Tibial nerve (tissue), 4 donors: ENCODE measurements around the gene CLNK. TPM values are rescaled to one million over a fixed set of nuclear protein-coding genes. Genes with fewer than 3 reads are reported as not detected.

ENCODE experiments used
- DNase-seq, 2 donors: peaks; one replicate each; pipeline ENCODE4 v3.0.0-alpha.2; 2019; ENCODE audit warnings: low spot score in 2 of 2
- H3K27ac ChIP-seq, 4 donors: fragments of 200-600 bp; sonication (generic) in 3 of 4; one replicate each; pipeline ENCODE4 v1.5.1; 2017 to 2019; ENCODE audit warnings: mild to moderate bottlenecking in 1 of 4
- H3K27me3 ChIP-seq, 2 donors: fragments of 200-600 bp; sonication (generic) in 1 of 2; one replicate each; pipeline versions ENCODE4 v1.5.1 to v1.6.0; 2017 to 2019
- H3K36me3 ChIP-seq, 3 donors: fragments of 200-600 bp; sonication (generic); one replicate each; pipeline ENCODE4 v1.5.1; 2018 to 2019
- H3K4me1 ChIP-seq, 4 donors: fragments of 200-600 bp; sonication (generic) in 3 of 4; one replicate each; pipeline ENCODE4 v1.5.1; 2017 to 2019
- H3K4me3 ChIP-seq, 4 donors: fragments of 200-600 bp; sonication (generic) in 3 of 4; one replicate each; pipeline ENCODE4 v1.5.1; 2017 to 2019; ENCODE audit warnings: mild to moderate bottlenecking in 1 of 4, moderate library complexity in 1 of 4
- H3K9me3 ChIP-seq, 4 donors: fragments of 200-600 bp; sonication (generic) in 3 of 4; one replicate each; pipeline ENCODE4 v1.5.1; 2017 to 2019
- CTCF ChIP-seq, 5 experiments: fragments of 200-600 bp in 3 of 5; fragments of 450-650 bp in 2 of 5; sonication (generic) in 3 of 5; IDR thresholded peaks; one replicate each; pipeline ENCODE4 v1.5.1; 2016 to 2019; ENCODE audit warnings: antibody characterized with exemption in 5 of 5, mild to moderate bottlenecking in 3 of 5, moderate library complexity in 2 of 5
- EP300 ChIP-seq, 2 donors: sonication (generic); formaldehyde crosslinking; IDR thresholded peaks; one replicate each; pipeline ENCODE4 v1.6.1; 2017; ENCODE audit warnings: antibody characterized with exemption in 2 of 2, mild to moderate bottlenecking in 1 of 2
- POLR2A ChIP-seq, 2 donors: fragments of 450-650 bp; IDR thresholded peaks; one replicate each; pipeline ENCODE4 v1.6.1; 2017; ENCODE audit warnings: antibody characterized with exemption in 2 of 2, mild to moderate bottlenecking in 2 of 2, moderate library complexity in 2 of 2
- WGBS, 2 donors: methylation state at CpG; one replicate each; pipeline ENCODE4 v1.1.5; 2018; 5-methylcytosine and 5-hydroxymethylcytosine counted together
- total RNA-seq, 4 donors: library from RNA; depleted of rRNA; stranded (reverse); fragments of >200 nt; gene quantifications; one replicate each; pipeline ENCODE4 v1.1.0, GENCODE V29; 2016

The CLNK gene
- total RNA-seq, 4 donors from 2014 or later = not detected

- WGBS, 2 donors = 93 to 97% methylated on average over 3 of the region's 3 CpGs
- Histone ChIP-seq H3K4me1 (peaks cover 0 to 6% (median 0%) of the 10 kb centered on the region in 4 donors), H3K4me3 (no peak overlapping the region), H3K27me3 (no peaks in the 10 kb centered on the region), H3K27ac (no peak overlapping the region), H3K36me3 (no peaks in the 10 kb centered on the region), H3K9me3 (peaks cover 0 to 1% (median 0%) of the 10 kb centered on the region in 4 donors)
- TF ChIP-seq POLR2A (IDR thresholded peaks at IDR 0.05) = no peak
- no peak for TF ChIP-seq CTCF (IDR thresholded peaks at IDR 0.05)
- no peak for TF ChIP-seq EP300 (IDR thresholded peaks at IDR 0.05)
- DNase-seq = no peak
Measured at GRCh38 chr4:10688022-10688421, 3.5 kb upstream of the CLNK start.

- no peak overlapping the region for H3K27ac ChIP-seq
- no peaks in the 10 kb centered on the region for H3K27me3 ChIP-seq
- H3K4me1 ChIP-seq = peaks cover 0 to 5% (median 0%) of the 10 kb centered on the region in 4 donors
- no peaks in the 10 kb centered on the region for H3K36me3 ChIP-seq
- 59 to 73% methylated on average over 5 of the region's 5 CpGs for WGBS, 2 donors
- H3K9me3 ChIP-seq = no peaks in the 10 kb centered on the region
- DNase-seq = no peak
- no peak overlapping the region for H3K4me3 ChIP-seq
- TF ChIP-seq POLR2A (IDR thresholded peaks at IDR 0.05) = no peak
- TF ChIP-seq EP300 (IDR thresholded peaks at IDR 0.05) = no peak
- no peak for TF ChIP-seq CTCF (IDR thresholded peaks at IDR 0.05)
Measured at GRCh38 chr4:10687526-10687925, 3.0 kb upstream of the CLNK start.

GRCh38 chr4:10682397-10682796 lies 2.2 kb downstream of the CLNK start:
- Histone ChIP-seq H3K4me1 (peaks cover 0 to 7% (median 0%) of the 10 kb centered on the region in 4 donors), H3K9me3 (no peaks in the 10 kb centered on the region), H3K27me3 (no peaks in the 10 kb centered on the region), H3K36me3 (no peaks in the 10 kb centered on the region), H3K27ac (no peak overlapping the region), H3K4me3 (no peak overlapping the region)
- 84 to 90% methylated on average over 3 of the region's 3 CpGs for WGBS, 2 donors
- DNase-seq = no peak
- TF ChIP-seq POLR2A (IDR thresholded peaks at IDR 0.05) (no peak), EP300 (IDR thresholded peaks at IDR 0.05) (no peak), CTCF (IDR thresholded peaks at IDR 0.05) (no peak)

- TF ChIP-seq CTCF (IDR thresholded peaks at IDR 0.05) (no peak), POLR2A (IDR thresholded peaks at IDR 0.05) (no peak), EP300 (IDR thresholded peaks at IDR 0.05) (no peak)
- H3K9me3 ChIP-seq = no peaks in the 10 kb centered on the region
- H3K4me3 ChIP-seq = no peak overlapping the region
- H3K27ac ChIP-seq = no peak overlapping the region
- DNase-seq = no peak
- WGBS, 2 donors = 40 to 48% methylated on average over 5 of the region's 5 CpGs
- H3K4me1 ChIP-seq = peaks cover 0 to 7% (median 0%) of the 10 kb centered on the region in 4 donors
- no peaks in the 10 kb centered on the region for H3K36me3 ChIP-seq
- H3K27me3 ChIP-seq = no peaks in the 10 kb centered on the region
Measured at GRCh38 chr4:10677796-10678497, 6.6 kb downstream of the CLNK start.

- H3K9me3 ChIP-seq = no peaks in the 10 kb centered on the region
- no peaks in the 10 kb centered on the region for H3K27me3 ChIP-seq
- peaks cover 0 to 7% (median 0%) of the 10 kb centered on the region in 4 donors for H3K4me1 ChIP-seq
- H3K4me3 ChIP-seq = no peak overlapping the region
- H3K36me3 ChIP-seq = no peaks in the 10 kb centered on the region
- no peak overlapping the region for H3K27ac ChIP-seq
- DNase-seq = no peak
- TF ChIP-seq EP300 (IDR thresholded peaks at IDR 0.05) = no peak
- TF ChIP-seq CTCF (IDR thresholded peaks at IDR 0.05) = no peak
- TF ChIP-seq POLR2A (IDR thresholded peaks at IDR 0.05) = no peak
- 78 to 84% methylated on average over 5 of the region's 5 CpGs for WGBS, 2 donors
Measured at GRCh38 chr4:10673817-10674369, 10.7 kb downstream of the CLNK start.
